GM10266 (cell line): Measurements from ENCODE around the gene REXO4.

ENCODE experiments used
- DNase-seq: peaks from one replicate; pipeline ENCODE4 v3.0.0; 2012; ENCODE audit errors: extremely low spot score
- CTCF ChIP-seq: IDR thresholded peaks from 2 replicates; pipeline ENCODE4 v1.5.1; 2012; ENCODE audit warnings: mild to moderate bottlenecking, low read depth; ENCODE audit not compliant: control insufficient read depth, insufficient read depth; ENCODE audit errors: missing control alignments

The REXO4 gene

DNA sequence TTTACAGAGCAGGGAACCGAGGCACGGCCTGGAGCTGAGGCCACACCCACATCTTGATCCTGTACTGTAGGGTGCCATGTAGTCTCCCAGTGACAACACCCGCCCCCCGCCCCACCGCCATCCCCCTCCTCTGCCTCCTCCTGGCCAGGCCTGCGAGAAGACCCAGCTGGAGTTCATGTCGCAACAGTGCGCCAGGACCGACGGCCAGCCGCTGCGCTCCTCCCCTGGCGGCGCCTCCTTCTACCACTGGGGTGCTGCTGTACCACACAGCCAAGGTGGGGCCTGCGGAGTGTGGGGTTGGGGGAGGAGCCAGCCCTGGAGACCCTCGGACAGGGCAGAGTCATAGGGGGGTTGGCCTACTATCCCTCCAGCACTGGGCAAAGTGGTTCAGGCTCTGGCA lies 18.9 kb upstream of the REXO4 start:
- TF ChIP-seq CTCF = no peak
- no peak for DNase-seq

- TF ChIP-seq CTCF = peak; percentile 27
- DNase-seq = no peak
Observed at GRCh38 chr9:133433351-133433843, 15.6 kb upstream of the REXO4 start.

DNA sequence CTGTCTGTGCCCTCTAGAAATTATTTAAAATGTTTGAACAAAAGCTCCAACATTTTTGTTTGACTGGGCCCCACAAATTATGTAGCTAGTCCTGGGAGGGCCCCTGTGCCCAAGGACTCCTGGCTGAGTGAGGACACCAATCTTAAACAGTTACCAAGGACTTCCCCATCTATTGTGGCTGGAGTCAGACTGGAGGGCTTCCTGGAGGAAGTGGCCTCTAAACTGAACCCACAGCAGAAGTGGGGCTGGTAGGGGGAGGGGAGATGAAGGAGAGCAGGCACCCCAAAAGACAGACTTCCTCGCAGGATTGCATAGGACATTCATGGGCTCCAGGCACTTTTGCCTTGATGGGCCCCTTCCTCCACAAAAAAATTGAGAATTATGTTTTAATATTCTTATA lies 12.4 kb upstream of the REXO4 start:
- DNase-seq = no peak
- no peak for TF ChIP-seq CTCF

DNA sequence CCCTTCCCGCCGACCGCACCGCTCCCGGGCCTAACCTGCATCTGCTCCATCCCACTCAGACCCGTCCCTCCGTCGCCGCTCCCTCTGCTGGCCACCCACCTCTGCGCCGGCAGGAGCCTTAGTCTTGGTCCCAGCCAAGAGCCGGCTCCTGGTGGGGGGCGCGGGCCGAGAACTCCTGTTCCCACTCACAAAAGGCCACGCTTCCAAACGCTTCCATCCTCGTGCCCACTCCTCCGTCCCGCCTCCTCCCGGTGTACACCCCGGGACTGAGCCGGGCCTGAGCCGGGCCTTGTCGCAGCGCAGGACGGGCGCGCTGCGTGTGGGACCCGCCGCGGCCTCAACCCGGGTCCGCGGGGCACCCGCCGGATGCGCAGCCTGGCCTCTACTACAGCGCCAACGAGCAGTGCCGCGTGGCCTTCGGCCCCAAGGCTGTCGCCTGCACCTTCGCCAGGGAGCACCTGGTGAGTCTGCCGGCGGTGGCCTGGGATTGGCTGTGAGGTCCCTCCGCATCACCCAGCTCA lies 11.9 kb upstream of the REXO4 start:
- DNase-seq = peak; percentile 83
- TF ChIP-seq CTCF = peak; percentile 44

- no peak for DNase-seq
Observed at GRCh38 chr9:133429214-133429613, 11.4 kb upstream of the REXO4 start.

GRCh38 chr9:133428617-133429101 lies 10.8 kb upstream of the REXO4 start:
- DNase-seq = peak; percentile 89
- TF ChIP-seq CTCF = no peak

More at GRCh38 chr9:133429214-133429613, 11.4 kb upstream of the REXO4 start:
- TF ChIP-seq CTCF = no peak

DNA sequence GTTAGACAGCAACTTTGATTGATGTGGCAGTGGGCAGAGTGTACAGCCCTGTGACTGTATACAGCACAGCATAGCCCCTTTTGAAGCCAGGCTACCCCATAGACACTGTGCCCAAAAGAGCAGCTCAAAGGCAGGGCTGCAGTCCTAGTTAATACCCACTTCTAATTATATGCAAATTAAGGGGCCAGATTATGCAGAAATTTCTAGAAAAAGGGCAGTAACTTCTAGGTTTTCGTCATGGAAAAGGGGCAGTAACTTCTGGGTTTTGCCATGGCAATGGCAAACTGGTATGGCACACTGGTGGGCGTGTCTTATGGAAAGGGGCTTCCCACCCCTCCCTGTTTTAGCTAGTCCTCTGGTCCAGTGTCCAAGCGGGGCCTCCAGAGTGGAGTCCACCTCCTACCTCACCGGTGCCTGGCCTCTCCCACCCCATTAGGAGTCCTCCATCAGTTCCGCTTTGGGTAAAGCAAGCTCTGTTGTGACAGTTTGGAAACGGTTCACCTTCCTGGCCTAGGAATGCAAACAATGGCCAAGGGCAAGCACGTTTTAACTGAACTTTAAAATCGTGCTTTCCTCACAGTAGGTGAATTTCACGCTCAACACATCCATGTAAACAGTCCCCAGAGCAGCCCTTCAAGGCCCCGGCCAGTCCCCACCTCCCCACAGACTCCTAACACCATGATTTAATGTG lies 10.0 kb upstream of the REXO4 start:
- DNase-seq = no peak
- TF ChIP-seq CTCF = no peak
